ENCODE measurements around the gene UBE2E2. TPM values are rescaled to one million over a fixed set of nuclear protein-coding genes. Genes with fewer than 3 reads are reported as not detected.
A peak's percentile ranks its signal among the peaks of the same experiment; 100 is the strongest.

Gene UBE2E2
- polyA plus RNA-seq, 1 donor from 2014 or later, result 19.8 TPM

DNA sequence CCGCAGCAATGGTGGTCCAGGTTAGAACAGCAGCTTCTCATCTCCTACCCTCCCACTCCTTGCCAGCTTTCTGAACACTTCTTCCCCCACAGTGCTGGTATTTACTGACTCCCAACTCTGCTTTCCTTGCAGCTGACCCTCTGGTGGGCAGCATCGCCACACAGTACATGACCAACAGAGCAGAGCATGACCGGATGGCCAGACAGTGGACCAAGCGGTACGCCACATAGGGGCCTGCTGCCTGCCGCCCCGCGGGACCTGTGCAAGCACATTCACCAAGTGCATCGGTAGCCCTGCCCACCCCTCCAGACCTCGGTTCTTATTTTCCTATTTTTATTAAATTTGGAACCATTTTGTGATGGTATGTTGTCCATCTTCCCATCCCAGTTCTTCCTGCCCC is 386.5 kb downstream of the UBE2E2 start:
- no peaks in the 10 kb centered on the region for H3K79me2 ChIP-seq (replicated peaks; ENCODE audit: insufficient read depth, low read length)
- no peaks in the 10 kb centered on the region for H3K27me3 ChIP-seq (ENCODE audit: insufficient read depth, low read depth, low read length)
- no peaks in the 10 kb centered on the region for H3K9me2 ChIP-seq (ENCODE audit: insufficient read depth, low read length)
- TF ChIP-seq, protein P1, sequence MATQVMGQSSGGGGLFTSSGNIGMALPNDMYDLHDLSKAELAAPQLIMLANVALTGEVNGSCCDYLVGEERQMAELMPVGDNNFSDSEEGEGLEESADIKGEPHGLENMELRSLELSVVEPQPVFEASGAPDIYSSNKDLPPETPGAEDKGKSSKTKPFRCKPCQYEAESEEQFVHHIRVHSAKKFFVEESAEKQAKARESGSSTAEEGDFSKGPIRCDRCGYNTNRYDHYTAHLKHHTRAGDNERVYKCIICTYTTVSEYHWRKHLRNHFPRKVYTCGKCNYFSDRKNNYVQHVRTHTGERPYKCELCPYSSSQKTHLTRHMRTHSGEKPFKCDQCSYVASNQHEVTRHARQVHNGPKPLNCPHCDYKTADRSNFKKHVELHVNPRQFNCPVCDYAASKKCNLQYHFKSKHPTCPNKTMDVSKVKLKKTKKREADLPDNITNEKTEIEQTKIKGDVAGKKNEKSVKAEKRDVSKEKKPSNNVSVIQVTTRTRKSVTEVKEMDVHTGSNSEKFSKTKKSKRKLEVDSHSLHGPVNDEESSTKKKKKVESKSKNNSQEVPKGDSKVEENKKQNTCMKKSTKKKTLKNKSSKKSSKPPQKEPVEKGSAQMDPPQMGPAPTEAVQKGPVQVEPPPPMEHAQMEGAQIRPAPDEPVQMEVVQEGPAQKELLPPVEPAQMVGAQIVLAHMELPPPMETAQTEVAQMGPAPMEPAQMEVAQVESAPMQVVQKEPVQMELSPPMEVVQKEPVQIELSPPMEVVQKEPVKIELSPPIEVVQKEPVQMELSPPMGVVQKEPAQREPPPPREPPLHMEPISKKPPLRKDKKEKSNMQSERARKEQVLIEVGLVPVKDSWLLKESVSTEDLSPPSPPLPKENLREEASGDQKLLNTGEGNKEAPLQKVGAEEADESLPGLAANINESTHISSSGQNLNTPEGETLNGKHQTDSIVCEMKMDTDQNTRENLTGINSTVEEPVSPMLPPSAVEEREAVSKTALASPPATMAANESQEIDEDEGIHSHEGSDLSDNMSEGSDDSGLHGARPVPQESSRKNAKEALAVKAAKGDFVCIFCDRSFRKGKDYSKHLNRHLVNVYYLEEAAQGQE (IDR thresholded peaks at IDR 0.05; ENCODE audit: borderline replicate concordance), result no peak
- TF ChIP-seq SMC3 (conservative IDR thresholded peaks at IDR 0.05; ENCODE audit: poor library complexity), result no peak
- no peak for TF ChIP-seq RAD21 (conservative IDR thresholded peaks at IDR 0.05)
- no peak for TF ChIP-seq MXI1 (conservative IDR thresholded peaks at IDR 0.05; ENCODE audit: poor library complexity, severe bottlenecking)
- no peak for TF ChIP-seq POLR2AphosphoS5 (IDR thresholded peaks at IDR 0.05)
- no peak for TF ChIP-seq EZH2 (IDR thresholded peaks at IDR 0.05; ENCODE audit: borderline replicate concordance, insufficient read depth, low read length, poor library complexity, severe bottlenecking)
- TF ChIP-seq TAF1 (IDR thresholded peaks at IDR 0.05; ENCODE audit: low read depth), result no peak
- TF ChIP-seq, protein P2, sequence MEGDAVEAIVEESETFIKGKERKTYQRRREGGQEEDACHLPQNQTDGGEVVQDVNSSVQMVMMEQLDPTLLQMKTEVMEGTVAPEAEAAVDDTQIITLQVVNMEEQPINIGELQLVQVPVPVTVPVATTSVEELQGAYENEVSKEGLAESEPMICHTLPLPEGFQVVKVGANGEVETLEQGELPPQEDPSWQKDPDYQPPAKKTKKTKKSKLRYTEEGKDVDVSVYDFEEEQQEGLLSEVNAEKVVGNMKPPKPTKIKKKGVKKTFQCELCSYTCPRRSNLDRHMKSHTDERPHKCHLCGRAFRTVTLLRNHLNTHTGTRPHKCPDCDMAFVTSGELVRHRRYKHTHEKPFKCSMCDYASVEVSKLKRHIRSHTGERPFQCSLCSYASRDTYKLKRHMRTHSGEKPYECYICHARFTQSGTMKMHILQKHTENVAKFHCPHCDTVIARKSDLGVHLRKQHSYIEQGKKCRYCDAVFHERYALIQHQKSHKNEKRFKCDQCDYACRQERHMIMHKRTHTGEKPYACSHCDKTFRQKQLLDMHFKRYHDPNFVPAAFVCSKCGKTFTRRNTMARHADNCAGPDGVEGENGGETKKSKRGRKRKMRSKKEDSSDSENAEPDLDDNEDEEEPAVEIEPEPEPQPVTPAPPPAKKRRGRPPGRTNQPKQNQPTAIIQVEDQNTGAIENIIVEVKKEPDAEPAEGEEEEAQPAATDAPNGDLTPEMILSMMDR (IDR thresholded peaks at IDR 0.05; ENCODE audit: poor library complexity, severe bottlenecking), result no peak
- no peak for TF ChIP-seq EP300 (conservative IDR thresholded peaks at IDR 0.05; ENCODE audit: poor library complexity, severe bottlenecking)
- H3K9ac ChIP-seq (ENCODE audit: low read length), result no peak overlapping the region
- H3K27ac ChIP-seq (ENCODE audit: low read length), result no peak overlapping the region
- H3K9me3 ChIP-seq (ENCODE audit: low read length), result no peaks in the 10 kb centered on the region
- H4K20me1 ChIP-seq (ENCODE audit: insufficient read depth), result no peaks in the 10 kb centered on the region
- H3F3A ChIP-seq (ENCODE audit: insufficient read depth, low read length, poor library complexity, severe bottlenecking), result no peaks in the 10 kb centered on the region
- no peak overlapping the region for H3K4me2 ChIP-seq (ENCODE audit: low read length)
- no peak overlapping the region for H3K4me3 ChIP-seq (ENCODE audit: low read length)
- no peaks in the 10 kb centered on the region for H3K36me3 ChIP-seq (ENCODE audit: insufficient read depth, low read length)
- H2AFZ ChIP-seq (ENCODE audit: low read depth, low read length), result no peak overlapping the region

DNA sequence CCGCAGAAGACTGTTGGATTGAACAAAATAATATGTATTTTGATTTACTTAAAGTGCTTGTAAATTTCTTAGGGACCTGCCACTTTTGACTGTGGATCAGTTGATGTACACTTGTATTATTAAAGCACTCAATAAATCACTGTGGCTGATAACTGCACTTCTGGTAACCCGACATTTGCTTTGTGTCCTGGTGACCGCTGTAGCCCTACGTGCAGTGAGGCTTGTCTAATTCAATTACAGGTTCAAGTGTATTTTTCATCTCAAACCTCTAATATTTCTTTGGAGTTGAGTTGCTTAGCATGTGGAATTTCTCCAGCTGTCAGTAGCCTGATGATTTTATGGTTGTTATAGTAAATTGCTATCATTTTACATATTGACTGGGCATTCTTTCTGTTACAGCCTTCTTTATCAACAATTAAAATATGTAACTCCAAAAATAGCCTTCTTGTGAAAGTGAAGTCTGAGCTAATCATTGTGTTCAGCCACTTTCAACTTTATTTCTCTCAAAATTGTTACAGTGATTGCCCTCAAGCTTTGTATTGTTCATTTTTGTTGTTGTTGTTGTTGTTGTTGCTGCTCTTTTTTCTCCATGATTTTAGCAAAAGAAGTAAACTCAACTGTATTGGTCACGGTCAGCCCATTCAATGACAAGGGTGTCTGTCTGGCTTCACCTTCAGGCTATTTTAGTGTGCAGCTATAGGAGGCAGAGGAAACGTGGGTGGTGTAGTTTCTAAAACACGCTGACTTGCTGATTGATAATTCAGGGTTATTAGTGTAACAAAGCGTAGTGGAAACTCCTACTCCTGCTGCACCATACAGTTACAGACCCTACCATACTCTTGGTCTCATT is 387.5 kb downstream of the UBE2E2 start:
- Histone ChIP-seq H3K4me3 (ENCODE audit: low read length) (no peak overlapping the region), H3K36me3 (ENCODE audit: insufficient read depth, low read length) (no peaks in the 10 kb centered on the region), H4K20me1 (ENCODE audit: insufficient read depth) (no peaks in the 10 kb centered on the region), H3K4me2 (ENCODE audit: low read length) (no peak overlapping the region), H3K27me3 (ENCODE audit: insufficient read depth, low read depth, low read length) (no peaks in the 10 kb centered on the region), H3K79me2 (replicated peaks; ENCODE audit: insufficient read depth, low read length) (no peaks in the 10 kb centered on the region), H3K9ac (ENCODE audit: low read length) (no peak overlapping the region), H3K27ac (ENCODE audit: low read length) (no peak overlapping the region), H3K9me2 (ENCODE audit: insufficient read depth, low read length) (no peaks in the 10 kb centered on the region), H3K9me3 (ENCODE audit: low read length) (no peaks in the 10 kb centered on the region), H3F3A (ENCODE audit: insufficient read depth, low read length, poor library complexity, severe bottlenecking) (no peaks in the 10 kb centered on the region), H2AFZ (ENCODE audit: low read depth, low read length) (no peak overlapping the region)
- TF ChIP-seq EP300 (conservative IDR thresholded peaks at IDR 0.05; ENCODE audit: poor library complexity, severe bottlenecking) (peak; percentile 60), RAD21 (conservative IDR thresholded peaks at IDR 0.05) (no peak), MXI1 (conservative IDR thresholded peaks at IDR 0.05; ENCODE audit: poor library complexity, severe bottlenecking) (no peak), POLR2AphosphoS5 (IDR thresholded peaks at IDR 0.05) (peak; percentile 68), TAF1 (IDR thresholded peaks at IDR 0.05; ENCODE audit: low read depth) (no peak), SMC3 (conservative IDR thresholded peaks at IDR 0.05; ENCODE audit: poor library complexity) (no peak), EZH2 (IDR thresholded peaks at IDR 0.05; ENCODE audit: borderline replicate concordance, insufficient read depth, low read length, poor library complexity, severe bottlenecking) (no peak)
- TF ChIP-seq, protein P2 (IDR thresholded peaks at IDR 0.05; ENCODE audit: poor library complexity, severe bottlenecking), result no peak
- TF ChIP-seq, protein P1 (IDR thresholded peaks at IDR 0.05; ENCODE audit: borderline replicate concordance), result no peak
